NCI-H510A treated with DMSO at 0.1 percent for 48 hours (cell line): Measurements from ENCODE around the gene GLYAT.
A peak's percentile ranks its signal among the peaks of the same experiment; 100 is the strongest.

Experiments
- DNase-seq: peaks from one replicate; lab custom pipeline; 2025; lab: John Stamatoyannopoulos, UW

The GLYAT gene

DNA sequence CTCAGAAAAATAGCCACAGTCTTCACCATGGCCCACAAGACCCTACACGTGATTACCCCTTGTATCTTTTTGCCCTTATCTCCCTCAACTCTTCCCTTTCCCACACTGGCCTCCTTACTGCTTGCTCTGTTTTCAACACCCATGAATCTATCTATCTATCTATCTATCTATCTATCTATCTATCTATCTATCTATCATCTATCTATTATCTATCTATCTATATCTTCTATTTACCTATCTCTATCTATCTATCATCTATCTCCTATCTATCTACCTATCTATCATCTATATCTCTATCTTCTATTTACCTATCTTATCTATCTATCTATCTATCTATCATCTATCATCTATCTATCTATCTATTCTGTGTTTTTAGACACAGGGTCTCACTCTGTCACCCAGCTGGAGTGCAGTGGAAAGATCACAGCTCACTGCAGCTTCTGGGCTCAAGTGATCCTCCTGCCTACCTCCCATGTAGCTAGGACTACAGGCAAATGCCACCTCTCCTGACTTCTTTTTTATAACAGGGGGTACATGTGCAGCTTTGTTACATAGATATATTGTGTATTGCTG, 55.1 kb downstream of the GLYAT start:
- no peak for DNase-seq

DNA sequence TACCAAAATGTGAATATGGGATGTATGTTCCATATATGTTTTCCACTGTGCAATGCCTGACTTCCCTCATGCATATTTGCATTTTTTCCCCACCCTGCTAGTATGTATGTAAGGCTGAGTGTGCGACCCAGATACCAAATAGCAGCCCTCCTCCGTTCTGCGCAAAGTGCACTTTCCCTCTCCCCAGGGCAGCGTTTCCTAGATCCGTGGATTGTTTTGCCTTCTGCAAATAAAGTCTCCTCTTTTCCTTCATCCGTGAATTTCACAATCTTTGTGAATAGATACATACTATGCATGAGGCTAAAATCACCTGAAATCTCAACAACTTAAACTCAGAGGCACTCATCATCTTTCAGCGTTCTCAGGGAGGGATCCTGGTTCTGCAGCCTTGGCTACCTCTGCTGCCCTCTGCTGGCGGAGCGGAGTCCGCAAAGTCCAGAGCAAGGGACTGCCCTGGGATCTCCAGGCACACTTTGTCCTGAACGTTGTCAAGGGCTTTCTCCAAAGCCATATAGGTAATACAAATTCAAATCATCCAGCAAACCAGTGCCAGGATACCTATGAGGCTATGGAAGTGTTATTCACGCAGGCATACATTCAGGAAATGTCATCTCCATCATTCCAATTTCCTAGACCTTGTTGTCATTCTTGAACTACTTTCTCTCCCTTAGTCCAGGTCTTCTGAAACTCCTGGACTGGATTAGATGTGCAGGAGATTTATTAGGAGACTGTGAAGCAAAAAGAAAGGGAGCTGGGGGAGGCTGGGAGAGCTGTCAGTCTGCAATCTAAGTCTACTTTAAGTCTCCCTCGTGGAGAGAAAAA, 56.2 kb downstream of the GLYAT start:
- DNase-seq, result peak; percentile 22

DNA sequence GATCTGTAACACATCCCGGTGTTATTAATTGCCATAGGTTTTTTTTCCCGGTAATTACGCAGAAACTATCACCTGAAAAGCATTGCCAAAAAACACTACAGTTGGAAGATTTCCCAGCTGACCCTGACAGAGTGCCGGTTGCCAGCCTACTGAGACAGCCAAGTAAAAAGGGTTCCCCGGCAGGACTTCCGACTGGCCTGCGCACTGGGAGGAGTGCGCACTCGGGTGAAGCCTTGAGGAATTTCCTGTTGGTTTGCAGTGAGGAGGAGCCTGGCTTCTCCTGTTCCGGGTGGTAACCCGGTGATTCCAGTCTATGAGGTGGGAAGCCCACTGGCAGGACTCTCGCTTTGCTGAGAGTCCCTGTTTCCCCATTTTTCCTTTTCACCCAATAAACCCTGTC, 57.1 kb downstream of the GLYAT start:
- no peak for DNase-seq

DNA sequence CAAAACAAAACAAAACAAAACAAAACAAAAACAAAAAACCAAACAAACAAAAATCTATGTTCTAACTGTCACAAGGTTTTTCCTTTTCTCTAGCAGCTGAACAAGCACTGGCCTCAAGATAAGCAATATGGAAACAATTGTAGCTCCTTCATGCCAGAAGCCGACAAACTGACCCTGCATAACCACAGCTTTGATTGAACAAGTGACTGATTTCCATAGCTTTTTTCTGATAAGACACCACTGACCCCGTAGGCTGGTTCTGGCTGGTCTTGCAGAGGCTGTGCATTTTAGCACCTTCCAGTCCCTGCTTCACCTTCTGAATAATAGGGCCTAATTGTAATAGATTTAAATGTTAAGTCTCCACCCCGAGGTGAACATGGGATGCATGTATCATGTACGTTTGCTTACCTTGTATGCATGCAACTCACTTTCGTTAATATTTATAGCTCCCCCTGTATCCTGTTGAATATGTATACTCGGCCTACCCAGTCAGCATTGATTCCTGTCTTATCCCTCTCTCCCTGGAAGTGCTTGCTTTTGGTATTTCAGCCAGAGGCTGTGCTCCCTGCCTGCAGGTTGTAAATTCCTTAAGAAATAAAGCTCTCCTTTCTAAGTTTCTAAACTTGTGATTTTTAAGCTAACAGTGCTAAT, 59.6 kb downstream of the GLYAT start:
- DNase-seq, result no peak

DNA sequence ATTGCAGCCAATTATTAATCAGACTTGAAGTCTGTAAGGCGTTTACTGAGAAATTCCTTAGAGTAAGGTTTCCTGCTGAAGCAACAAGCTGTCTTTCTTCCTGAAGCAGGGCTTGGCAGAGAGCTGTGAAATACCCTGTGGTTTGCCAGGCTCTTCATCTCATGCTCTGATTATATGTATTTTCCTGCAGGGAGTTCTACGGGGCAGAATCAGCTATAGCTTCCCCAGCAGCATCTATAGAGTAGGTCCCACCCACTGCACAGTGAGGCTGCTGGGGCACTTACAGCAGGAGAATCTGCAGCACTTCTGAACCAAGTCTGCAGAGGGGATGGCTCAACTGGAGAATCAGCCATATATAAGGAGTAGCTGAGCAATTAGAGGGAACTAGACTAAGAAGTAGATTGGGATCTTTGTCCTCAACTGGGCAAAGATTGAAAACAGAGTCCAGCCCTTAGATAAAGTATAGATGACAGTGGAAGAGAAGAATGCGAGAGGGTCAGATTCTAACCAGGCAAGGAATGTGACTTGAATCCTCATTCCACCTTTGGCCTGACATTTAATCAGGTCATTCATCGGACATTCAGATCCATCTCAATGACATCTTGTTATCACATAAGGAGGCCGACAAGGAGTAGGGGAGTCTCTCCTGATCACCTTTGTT, 71.7 kb downstream of the GLYAT start:
- DNase-seq, result no peak

DNA sequence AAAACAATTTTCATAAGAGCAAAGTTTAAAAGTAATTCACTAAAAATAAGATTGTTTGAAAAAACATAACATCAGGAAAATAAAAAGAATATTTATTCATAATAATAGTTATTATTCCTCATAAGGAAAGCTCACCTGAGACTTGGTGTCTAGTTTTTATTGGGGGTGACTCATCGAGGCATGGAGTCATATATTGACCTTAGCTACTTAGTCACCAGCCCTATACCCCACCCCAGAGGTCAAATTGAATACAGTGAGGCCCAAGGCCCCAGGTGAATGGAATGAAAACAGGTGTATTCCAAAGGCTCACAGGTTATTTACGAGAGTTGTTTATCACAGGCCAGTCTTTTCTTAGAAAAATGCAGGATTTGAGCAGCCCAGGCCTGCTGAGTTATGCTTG, 72.3 kb downstream of the GLYAT start:
- no peak for DNase-seq
